Epithelial cell of prostate (primary cell): ENCODE data around the gene RASA3.

ENCODE experiments used
- DNase-seq: peaks from one replicate; pipeline ENCODE4 v3.0.0-alpha.2; 2011; ENCODE audit warnings: low read depth, low spot score
- H3K27ac ChIP-seq: fragments of 450-650 bp; 2 replicates; pipeline ENCODE4 v1.5.1; 2017; ENCODE audit warnings: mild to moderate bottlenecking

The RASA3 gene

DNA sequence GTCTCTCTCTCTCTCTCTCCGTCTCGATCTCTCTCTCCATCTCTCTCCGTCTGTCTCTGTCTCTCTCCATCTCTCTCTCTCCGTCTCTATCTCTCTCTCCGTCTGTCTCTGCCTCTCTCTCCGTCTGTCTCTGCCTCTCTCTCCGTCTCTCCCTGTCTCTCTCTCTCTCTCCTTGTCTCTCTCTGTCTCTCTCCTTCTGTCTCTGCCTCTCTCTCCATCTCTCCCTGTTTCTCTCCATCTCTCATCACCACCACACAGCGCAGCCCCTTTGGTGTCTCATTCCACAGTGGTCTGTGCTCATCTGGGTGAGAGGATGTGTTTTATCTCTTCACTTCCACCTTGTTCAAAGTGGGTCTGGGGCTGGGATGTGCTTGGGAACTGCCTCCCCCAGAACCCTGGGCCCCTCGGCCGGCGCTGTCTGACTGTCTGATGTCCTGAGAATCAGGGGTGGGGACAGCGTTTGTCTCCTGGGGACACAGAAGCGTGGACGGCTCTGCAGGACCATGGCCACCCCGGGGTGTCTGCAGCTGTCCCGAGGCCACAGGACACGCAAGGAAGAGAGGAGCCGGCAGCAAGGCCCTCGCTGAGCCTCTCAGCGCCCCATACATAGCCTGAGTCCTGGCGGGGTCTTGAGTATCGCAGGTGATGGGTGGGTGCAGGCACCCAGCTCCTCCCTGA, 118.3 kb downstream of the RASA3 start:
- no peak overlapping the region for H3K27ac ChIP-seq
- no peak for DNase-seq

DNA sequence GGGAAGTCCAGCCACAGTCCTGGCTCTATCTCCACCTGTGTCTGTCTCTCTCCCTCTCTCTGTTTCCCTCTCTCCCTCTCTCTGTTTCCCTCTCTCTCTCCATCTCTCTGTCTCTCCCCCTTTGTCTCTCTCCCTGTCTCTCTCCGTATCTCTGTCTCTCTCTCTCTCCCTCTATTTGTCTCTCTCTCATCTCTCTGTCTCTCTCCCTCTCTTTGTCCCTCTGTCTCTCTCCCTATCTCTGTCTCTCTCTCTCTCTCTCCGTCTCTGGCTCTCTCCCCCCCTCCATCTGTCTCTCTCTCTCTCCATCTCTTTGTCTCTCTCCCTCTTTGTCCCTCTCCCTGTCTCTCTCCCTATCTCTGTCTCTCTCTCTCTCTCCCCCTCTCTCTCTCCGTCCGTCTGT, 119.1 kb downstream of the RASA3 start:
- H3K27ac ChIP-seq = no peak overlapping the region
- DNase-seq = no peak

DNA sequence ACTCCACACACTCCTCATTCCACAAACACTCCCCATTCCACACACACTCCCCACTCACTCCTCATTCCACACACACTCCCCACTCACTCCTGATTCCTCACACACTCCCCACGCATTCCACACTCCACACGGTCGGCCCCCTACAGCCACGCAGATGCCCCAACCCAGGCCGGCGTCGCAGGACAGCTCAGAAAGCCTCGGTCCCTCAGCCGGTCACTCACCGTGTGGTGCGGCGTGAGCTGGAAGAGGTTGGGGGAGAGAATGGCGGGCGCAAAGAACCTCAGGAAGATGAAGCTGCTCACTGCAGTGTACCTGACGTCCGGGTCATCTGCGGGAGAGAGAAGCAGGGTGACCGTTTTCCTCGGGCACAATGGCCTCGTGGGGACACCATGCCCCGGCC, 119.5 kb downstream of the RASA3 start:
- DNase-seq = no peak
- no peak overlapping the region for H3K27ac ChIP-seq

DNA sequence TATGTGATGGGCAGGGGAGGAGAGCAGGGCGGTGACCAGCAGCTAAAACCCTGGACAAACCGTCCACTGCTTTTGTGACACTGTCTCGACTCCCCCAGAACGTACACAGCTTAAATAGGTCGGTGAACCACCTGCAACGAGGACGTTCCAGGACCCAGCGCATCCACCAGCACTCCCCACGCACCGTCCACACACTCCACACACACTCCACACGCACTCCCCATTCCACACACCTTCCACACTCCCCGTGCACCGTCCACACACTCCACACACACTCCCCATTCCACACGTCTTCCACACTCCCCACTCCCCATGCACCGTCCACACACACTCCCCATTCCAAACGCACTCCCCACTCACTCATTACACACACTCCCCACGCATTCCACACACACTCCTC, 120.3 kb downstream of the RASA3 start:
- no peak for DNase-seq
- H3K27ac ChIP-seq = no peak overlapping the region

DNA sequence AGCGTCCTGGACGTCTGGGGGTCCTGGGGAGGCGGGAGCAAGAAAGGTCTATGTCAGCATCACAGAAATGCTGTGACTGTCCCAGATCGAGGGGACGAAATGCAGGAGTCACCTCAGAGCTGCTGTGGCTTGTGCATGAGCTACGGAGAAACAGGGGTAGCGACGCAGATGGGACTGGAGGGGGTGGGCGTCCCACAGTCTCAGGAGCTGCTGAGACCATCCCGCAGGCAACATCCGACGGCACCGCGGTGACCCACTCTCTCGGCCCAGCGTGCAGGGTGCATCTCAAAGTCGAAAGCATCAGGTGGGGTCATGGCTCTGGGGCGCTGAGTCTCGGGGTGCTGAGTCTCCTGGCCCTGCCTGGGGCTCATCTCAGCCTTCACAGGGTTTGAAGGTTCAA, 121.2 kb downstream of the RASA3 start:
- no peak for DNase-seq
- H3K27ac ChIP-seq = no peak overlapping the region

DNA sequence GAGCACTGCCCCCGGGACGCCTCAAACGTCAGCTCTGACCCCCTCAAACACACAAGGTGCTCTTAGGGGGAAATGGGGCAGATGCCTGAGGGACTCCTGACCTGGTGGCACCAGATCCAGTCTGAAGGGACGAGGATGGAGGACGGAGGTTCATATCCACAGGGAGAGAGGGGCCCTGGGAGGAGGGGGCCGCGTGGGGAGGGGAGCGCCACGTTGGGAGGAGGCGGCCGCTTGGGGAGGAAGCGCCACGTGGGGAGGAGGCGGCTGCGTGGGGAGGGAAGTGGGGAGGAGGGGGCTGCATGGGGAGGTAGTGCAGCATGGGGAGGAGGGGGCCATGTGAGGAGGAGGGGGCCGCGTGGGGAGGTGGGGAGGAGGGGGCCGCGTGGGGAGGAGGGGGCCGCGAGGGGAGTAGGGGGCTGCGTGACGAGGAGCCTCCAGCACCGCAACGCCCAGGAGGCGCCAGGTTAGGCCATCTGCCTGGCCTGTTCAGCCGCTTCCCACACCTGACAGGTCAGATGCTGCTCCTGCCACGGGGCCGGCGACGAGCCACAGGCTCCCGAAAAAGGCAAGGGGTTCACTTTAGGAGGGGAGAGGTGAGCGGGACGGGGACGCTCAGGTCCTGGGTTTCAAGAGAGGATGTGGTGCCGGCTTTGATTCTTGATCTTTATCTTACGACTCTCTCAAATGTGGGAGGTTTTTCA, 121.9 kb downstream of the RASA3 start:
- no peak for DNase-seq
- no peak overlapping the region for H3K27ac ChIP-seq

DNA sequence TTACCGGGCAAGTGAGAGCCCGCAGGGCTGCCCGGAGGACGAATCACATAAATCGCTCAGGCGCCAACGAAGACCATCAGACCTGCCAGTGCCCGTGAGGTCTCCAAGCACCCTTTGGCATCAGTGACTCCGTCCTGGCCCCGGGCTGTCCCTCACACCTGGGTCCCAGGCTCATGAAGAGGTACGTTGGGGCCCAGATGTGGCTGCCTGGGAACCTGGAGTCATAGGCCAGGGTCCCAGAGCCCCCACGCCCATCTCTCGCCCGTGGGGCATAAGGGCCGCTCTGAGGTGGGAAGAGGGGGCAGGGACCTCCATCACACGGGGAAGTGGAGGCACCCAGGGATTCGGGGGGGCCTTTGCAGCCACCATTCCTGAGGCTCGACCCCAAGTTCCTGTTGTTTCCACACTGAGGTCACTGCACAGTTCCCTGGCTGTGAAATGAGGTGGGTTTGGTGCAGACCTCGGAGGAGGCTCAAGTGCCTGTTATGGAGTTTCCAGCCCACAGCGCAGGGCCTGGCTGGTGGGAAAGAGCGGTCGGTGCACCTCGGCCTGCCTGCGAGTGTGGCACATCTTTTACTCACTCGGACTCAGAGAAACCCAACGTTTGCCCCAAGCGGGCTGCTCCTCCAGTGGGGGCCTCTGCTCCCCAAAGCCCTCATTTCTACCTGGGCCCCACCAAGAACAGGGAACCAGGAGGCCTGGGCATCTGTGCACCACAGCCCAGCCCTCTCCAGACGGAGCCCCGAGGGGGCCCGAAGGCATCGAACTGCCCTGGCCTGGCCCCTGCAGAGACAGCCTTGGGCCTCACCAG, 122.6 kb downstream of the RASA3 start:
- H3K27ac ChIP-seq = no peak overlapping the region
- DNase-seq = no peak

DNA sequence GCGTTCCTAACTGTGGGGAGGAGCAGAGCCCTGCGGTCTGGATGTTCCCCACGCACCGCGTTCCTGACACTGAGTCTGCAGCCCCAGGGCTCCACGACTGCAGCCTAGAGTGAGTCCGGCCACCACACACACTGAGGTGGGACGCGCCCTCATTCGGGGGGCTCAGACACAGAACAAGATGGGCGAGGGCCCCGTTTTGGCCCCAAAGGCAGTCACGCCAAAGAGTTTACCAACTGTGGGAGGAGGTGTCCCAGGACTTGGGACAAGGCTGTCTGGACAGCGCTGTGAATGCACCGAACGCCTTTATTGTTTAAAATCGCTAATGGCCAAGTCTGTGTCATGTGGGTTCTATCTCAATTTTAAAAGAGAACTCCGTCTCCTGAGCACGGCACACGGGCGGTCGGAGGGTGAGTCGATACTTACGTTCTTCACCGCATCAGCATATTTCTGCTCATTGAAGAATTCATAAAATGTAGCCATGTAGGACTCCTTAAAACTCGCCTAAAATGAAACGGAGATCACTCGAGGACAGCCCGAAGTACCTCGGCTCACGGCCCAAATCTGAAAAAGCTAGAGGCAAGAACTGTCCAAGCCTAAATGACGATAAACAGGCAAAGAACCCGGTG, 123.3 kb downstream of the RASA3 start:
- no peak for DNase-seq
- H3K27ac ChIP-seq = no peak overlapping the region

DNA sequence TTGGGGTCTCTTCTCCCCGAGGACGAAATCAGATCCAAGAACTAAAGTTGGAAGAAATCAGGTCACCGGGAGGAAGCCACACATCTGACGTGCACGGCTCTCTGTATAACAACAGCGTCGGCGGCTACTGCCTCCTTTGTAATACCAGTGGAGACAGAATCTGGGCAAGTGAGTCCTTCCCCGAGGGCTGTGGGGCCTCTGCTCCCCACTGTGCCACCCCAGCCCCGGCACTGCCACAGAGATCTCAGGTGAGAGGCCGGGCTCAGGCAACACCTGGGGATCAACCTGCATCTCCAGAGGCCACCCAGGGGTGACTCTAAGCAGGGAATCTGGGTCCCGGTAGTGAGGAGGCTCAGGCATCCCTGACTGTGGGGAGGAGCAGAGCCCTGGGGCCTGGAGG, 124.9 kb downstream of the RASA3 start:
- DNase-seq = no peak
- H3K27ac ChIP-seq = no peak overlapping the region

DNA sequence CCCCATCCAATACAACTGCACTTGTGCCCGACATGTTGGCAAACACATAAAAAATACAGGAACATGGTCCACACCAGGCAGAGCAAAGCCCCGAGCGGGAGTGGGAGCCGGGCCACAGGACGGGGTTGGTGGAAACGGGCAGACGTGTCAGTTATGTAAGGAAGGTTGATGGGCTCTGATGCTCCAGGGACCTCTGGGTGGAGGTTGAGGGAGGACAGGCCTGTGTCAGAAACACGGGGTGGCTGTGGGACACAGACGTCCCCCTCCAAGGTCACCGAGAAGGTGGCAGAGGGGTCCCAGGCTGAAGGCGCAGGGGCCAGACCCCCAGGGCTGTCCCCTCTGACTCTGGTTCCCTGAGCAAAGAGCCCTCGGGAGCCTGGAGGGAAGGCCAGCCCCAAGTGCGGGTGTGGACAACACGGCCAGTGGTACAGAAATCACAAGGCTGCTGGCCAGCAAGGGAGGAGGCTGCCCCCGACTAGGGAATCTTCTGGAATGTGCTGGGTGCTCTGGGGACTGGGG, 127.2 kb downstream of the RASA3 start:
- DNase-seq = no peak
- no peak overlapping the region for H3K27ac ChIP-seq

DNA sequence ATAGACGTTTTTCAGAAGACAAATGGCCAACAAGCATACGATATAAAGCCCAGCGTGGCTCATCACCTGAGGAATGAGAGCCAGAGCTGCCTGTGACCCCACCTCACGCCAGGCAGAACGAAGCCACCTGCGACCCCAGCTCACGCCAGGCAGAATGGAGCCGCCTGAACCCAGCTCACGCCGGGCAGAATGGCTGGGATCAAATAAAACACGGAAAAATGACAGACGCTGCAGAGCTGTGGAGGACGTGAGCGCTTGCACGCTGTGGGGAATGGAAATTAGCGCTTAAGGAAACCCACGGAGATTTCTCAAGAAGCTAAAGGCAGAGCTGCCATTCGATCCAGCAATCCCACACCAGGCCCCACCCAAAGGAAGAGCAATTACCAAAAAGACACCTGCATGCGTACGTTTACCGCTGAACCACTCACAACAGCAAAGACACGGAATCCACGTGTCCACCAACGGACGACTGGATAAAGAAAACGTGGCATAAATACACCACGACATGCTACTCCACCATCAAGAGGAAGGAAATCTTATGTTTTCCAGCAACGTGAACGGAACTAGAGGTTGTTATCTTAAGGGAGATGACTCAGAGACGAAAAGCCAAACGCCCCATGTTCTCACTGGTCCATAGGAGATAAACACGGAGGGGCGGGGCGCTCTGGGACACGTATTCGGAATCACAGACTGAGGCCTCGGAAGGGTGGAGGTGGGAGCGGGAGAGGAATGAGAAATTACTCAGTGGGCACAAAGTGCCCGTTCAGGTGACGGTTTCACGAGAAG, 127.8 kb downstream of the RASA3 start:
- DNase-seq = no peak
- no peak overlapping the region for H3K27ac ChIP-seq

DNA sequence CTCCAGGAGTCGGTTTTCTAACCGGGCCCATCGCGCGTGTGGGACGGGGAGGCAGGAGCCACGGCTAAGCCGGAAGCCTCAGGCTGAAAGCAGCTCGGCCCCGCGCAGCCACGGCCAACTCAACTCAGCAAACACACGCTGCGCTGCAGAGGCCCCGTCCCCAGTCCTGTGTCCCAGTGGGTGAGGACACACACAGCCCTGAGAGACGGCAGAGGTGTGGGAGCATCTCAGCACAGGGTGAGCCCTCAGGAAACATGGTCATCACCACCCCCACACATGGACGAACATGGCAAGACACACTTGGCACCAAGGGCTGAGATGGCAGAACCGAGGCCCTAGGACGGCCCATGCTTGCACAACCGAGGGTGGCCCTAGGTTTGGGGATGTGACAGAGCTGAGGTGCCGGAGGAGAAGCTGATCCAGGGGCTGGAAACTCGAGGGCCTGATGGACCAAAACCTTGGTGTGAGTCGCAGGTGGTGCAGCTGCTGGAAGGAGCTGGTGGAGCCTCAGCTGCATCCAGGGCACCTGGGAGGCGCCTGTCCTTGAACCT, 129.6 kb downstream of the RASA3 start:
- no peak overlapping the region for H3K27ac ChIP-seq
- no peak for DNase-seq

DNA sequence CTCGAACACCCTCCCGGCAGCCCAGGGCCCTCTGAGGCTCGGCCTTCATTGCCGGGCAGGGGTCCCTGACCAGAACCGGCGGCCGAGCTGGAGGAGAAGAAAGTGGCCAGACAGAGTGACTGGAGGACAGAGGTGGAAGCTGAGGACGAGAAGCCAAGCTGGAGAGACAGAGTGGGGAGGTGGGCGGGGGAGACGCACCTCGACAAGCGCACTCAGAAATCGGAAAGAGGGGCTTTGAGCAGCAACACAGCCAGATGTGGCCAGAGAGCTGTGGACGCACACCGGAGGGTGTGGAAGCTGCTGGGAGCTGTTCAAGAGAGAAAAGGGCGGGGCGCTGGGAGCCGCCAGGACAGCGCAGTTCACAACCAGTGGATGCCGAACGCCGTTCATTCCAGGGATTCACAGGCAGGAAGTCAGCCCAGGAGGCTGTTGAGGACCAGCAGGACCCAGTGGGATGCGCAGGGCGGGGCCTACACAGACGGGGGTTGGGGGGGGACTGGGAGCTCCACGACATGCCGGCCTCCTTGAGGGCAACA, 130.3 kb downstream of the RASA3 start:
- no peak overlapping the region for H3K27ac ChIP-seq
- no peak for DNase-seq

DNA sequence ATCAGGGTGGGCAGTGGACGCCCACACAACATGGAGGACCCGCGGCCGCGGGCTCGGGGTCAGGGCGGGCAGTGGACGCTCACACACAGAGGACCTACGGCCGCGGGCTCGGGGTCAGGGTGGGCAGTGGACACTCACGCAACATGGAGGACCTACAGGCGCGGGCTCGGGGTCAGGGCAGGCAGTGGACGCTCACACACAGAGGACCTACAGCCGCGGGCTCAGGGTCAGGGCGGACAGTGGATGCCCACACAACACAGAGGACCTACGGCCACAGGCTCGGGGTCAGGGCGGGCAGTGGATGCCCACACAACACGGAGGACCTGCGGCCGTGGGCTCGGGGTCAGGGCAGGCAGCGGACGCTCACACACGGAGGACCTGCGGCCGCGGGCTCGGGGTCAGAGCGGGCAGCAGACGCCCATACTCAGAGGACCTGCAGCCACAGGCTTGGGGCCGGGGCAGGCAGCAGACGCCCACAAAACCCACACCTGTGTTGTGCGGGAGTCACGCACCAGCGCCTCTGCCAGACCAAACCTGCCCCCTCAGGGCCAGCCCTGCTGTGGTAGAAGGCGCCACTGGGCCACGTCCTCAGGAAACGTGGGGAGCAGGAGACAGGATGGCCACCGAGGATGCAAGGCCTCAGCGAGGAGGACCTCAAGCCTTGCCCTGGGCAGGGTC, 131.0 kb downstream of the RASA3 start:
- no peak overlapping the region for H3K27ac ChIP-seq
- no peak for DNase-seq

DNA sequence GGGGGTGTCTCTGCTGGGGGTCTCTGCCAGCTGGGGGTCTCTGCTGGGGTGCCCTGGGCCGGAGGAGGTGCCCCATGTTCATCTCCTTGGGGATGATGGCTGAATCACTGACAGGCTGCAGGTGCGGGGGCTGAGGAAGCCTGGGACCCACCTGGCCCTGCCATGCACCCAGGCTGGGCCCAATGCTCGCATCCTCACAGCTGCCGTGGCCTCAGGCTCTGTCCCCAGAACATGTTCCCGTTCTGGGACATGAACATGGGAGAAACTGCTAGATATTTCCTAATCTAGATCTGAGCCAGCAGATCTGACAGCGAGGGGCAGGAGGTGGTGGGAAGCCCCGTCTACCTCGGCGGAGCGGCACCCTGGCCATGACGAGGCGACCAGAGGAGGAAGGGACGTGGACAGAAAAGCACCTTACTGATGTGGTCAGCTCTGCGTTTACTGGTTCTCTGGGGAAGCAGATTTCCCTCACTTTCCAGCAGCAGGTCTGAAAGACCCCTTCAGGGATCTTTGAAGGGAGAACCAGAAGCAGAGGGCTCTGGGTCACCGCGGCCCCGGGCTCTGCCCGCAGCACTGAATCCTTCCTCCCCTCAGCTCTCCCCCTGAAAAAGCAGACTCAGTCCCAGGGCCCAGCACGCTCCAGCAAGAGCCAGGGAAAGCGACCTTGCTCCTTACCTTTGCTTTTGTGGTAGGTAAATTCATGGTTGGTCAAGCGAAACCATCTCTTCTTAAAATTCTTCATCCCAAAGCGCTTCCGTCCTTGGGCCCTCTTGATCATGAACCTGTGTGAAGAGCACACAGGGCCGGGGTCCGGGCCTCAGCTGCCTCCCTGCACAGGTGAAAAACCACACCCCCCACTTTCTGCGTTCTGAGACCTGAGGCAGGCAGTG, 132.0 kb downstream of the RASA3 start:
- no peak for DNase-seq
- H3K27ac ChIP-seq = no peak overlapping the region

DNA sequence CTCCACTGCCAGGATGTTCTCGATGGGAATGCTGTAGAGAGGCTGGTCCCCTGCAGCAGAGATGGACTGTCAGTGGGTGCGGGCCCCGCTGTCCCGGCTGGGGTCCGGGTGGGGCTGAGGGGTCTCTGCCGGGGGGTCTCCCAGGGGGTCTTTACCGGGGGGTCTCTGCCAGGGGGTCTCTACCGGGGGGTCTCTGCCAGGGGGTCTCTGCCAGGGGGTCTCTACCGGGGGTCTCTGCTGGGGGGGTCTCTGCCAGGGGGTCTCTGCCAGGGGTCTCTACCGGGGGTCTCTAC, 132.9 kb downstream of the RASA3 start:
- DNase-seq = no peak
- no peak overlapping the region for H3K27ac ChIP-seq

DNA sequence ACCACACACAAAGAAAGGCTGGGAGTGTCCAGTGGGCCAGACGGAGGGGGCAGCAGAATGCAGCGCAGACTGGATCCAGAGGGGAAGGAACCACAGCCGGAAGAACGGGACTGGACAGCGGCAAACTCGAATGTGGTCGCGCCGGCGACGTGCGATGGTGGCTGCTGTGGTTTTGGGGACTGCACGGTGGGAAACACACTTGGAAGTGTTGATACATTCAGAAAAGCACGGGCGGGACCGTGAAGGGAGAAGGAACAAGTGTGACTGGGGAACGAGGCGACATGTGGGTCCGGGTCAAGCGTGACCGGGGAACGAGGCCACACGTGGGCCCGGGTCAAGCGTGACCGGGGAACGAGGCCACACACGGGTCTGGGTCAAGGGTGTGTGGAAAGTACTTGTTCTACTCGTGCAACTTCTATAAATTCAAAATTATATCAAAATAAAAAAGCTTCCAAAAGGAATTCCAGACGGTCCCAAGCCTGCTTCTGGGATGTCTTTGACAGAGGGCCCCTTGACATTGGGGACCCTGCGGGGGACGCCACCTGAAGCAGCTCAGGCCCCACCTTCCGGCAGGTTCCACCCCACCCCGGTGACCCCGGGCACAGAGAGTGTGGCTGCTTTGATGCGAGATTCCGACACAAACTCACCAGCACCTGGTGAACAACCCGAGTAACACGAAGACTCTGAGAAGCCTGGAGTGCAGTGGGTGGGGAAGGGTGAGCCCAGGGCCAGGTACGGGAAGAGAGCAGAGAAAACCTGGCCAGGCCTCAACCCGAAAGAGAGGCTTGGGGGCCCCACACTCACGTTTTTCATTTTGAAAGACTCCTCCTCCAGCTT, 133.4 kb downstream of the RASA3 start:
- no peak overlapping the region for H3K27ac ChIP-seq
- no peak for DNase-seq
